ENCODE measurements around the gene RBMS3.

GRCh38 chr3:29329986-29330890 is 49.4 kb downstream of the RBMS3 start:
- TF ChIP-seq POLR2A (IDR thresholded peaks at IDR 0.05; ENCODE audit: low read length) = no peak
- no peak for TF ChIP-seq GATA1 (IDR thresholded peaks at IDR 0.05; ENCODE audit: low read depth, low read length)

All from erythroblast (primary cell).